Activated T-cell treated with anti-CD3 and anti-CD28 coated beads, Interleukin-2, amount 50 U/mL, for 1 hour (primary cell): ENCODE data around the gene NCOA3.
"Not testable (repeated sequence)": the region's sequence is repeated elsewhere in the genome, so short reads cannot be mapped to it uniquely, and the experiment has no call there.

Experiments used
- DNase-seq: peaks from one replicate; pipeline ENCODE4 v3.0.0-alpha.2; 2020

The NCOA3 gene

DNA sequence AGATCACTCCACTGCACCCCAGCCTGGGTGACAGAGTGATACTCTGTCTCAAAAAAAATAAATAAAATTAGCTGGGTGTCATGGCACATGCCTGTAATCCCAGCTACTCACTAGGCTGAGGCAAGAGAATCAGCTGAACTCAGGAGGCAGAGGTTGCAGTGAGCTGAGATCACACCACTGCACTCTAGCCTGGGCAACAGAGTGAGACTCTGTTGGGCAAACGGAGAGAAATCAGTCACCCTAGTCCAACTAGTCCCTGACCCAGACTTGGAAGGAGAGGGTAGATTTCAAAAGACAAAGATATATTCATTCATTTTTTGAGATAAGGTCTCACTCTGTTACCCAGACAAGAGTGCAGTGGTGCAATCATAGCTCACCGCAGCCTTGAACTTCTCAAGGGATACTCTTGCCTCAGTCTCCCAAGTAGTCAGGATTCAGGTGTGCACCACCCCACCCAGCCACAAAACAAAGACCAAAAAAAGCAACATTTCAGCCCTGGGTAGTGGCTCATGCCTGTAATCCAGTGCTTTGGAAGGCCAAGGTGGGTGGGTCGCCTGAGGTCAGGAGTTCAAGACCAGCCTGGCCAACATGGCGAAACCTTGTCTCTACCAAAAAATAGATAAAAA is 26.2 kb upstream of the NCOA3 start:
- no peak for DNase-seq

- no peak for DNase-seq
Measured at GRCh38 chr20:47476452-47476851, 25.2 kb upstream of the NCOA3 start.

GRCh38 chr20:47479093-47479492 is 22.6 kb upstream of the NCOA3 start:
- no peak for DNase-seq

DNA sequence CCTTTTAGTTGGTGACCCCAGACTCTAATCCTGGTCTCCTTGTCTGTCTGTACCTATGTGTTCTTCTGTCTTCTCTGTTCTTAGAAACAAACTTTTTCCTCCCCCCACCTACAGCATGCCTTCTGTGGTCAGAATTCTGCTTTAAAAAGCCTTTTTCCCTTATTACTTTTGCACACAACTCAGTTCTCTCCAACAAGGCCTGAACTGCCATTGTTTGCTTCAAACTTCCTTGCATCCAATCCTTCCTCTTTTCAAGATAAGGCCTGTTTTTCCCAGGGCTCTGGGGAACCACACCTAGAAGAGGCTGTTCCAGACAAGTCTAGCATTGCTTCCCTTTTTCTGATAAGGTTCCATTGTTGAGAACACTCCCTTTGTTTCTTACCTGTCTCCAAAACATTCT is 22.2 kb upstream of the NCOA3 start:
- no peak for DNase-seq

DNA sequence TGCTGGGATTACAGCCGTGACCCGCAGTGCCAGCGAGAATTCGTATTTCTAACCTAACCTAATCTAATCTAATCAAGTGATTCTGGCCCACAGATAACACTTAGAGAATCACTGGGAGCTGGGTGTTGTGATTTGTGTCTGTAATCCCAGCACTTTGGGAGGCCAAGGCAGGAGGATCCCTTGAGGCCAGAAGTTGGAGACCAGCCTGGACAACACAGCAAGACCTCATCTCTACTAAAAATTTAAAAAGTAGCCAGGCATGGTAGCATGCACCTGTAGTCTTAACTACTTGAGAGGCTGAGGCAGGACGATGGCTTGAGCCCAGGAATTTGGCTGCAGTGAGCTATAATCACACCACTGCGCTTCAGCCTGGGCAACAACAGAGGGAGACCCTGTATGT is 21.4 kb upstream of the NCOA3 start:
- DNase-seq, result no peak

DNA sequence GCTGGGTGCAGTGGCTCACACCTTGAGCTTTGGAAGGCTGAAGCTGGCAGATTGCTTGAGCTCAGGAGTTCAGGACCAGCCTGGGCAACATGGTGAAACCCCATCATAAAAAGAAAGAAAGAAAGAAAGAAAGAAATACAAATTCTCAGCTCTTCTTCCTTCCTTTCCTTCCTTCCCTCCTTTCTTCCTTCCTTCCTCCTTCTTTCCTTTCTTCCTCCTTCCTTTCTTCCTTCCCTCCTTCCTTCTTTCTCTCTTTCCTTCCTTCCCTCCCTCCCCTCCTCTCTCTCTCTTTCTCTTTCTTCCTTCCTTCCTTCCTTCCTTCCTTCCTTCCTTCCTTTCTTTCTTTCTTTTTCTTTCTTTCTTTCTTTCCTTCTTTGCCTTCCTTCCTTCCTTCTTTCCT is 21.0 kb upstream of the NCOA3 start:
- DNase-seq, result no peak

- no peak for DNase-seq
Measured at GRCh38 chr20:47481330-47482216, 20.1 kb upstream of the NCOA3 start.

DNA sequence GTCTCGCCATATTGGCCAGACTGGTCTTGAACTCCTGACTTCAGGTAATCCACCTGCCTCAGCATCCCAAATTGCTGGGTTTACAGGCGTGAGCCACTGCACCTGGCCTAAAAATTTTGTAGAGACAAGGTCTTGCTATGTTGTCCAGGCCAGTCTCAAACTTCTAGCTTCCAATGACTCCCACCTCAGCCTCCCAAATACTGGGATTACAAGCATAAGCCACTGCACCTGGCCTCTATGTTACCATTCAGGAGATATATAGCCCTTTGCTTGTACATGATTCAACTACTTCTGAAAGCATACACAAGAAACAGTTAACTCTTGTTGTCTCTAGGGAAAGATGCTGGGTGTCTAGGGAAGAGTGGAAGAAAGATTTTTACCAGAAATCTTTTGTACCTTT is 19.0 kb upstream of the NCOA3 start:
- no peak for DNase-seq

- no peak for DNase-seq
Measured at GRCh38 chr20:47484303-47484702, 17.4 kb upstream of the NCOA3 start.

DNA sequence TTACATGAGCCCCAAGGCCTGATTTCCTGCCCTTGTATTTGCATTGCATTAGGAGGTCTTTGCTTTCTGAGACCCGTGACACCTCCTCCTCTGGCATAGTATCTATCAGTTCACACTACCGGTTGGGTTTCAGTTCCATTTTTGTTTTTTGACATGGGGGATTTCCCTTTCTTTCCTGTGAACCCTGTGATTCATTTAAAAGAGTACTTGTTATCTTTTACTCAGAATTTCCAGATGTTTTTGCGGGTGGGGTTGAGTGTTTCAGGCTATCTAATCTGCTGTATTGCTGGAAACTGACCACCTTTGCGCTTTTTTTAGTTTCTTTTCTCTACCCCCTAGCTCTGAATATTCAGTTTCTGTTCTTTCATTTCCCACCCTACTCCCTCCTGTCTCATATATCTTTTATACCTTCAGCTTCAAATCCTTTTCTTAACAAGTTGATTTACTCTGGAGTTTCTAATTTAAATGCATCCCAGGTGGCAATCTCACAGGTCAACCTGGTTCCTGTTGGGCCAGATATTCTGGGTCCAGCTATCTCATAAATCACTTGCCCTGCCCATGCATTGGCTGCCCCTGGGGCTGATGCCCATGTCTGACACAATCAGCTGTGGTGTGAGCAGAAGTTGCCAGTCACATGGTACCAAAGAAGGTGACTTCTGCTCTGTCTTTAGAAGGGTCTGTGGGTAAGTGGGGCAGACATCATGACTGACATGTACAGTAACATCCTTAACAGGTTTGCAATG is 14.3 kb upstream of the NCOA3 start:
- DNase-seq, result peak; percentile 42

GRCh38 chr20:47489448-47489872 is 12.2 kb upstream of the NCOA3 start:
- peak; percentile 40 for DNase-seq

DNA sequence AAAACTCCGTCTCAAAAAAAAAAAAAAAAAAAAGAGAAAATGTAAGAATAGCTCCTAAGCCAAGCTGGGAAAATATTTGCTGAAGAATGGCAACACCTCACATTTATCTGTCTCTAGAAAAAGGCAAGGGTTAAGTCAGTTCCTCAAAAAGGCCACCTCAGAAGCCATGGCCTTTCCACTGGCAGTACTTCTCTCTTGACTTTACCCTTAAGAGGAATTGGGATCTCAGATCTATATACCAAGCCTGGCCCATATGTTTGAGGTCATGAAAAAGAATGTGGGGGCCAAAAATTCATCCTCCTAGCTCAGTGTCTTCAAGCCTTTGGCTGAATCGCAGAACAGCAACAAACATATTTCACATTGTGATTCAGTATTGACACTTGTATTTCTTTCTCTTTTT is 10.9 kb upstream of the NCOA3 start:
- DNase-seq, result no peak

DNA sequence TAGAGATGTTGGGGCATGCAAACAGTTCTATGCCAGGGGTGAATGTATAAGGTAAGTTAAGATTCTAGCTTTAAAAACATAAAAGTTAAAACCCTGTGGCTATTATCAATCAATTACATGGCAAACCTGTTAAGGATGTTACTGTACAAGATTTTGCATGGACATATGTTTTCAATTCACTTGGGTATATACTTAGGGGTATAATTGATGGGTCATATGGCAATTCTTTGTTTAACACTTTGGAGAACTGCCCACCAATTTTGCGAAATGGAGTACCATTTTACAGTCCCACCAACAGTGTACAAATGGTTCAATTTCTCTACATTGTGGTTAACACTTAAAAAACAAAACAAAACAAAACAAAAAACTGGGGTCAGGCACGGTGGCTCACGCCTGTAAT is 9.4 kb upstream of the NCOA3 start:
- no peak for DNase-seq

DNA sequence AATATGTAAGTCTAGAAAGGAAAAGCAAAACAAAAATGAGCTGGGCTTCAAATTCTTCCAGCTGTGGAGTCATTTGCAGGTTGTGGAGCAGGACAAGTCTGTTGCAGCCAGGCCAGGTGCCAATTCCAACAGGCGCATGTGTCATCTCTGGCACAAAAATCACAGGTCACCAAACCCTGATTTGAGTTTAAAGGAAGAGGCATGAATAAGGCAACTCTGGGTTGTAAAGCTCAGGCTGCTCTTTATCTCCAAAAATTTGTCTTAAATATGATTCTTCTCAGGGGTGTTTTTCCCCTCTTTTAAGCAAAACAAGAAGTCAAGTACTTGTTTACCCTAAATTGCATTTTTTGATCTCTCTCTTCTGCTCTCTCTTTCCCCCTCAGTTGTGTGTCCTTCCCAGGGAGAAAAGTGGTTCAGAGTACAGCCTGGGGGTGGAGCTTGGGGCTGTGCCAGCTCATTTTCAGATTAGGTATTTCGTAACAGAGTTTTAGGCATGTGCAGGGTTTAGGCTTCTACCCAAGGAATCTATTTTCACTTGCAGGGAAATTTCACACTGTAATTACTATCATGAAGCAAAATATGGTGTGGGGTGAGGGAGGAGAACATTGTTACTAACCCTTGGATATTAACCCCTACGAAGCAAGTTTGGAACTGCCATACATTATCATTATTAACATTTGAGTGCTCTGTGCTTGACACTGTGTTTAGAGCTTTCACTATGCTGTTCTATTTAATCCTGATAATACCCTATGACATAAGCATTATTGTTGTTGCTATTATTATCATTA is 8.3 kb upstream of the NCOA3 start:
- DNase-seq, result peak; percentile 61

DNA sequence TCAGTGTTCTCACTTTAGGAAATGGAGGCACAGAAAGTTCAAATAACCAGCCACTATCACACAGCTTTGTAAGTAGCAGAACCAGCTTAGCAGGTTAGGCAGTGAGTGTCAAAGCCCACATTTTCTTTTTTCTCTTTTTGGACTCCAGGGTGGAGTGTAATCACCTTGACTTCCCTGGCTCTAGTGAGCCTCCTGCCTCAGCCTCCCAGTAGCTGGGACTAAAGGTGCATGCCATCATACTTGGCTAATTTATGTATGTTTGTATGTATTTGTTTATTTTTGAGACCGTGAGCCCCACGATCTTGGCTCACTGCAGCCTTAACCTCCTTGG is 7.8 kb upstream of the NCOA3 start:
- DNase-seq, result no peak

DNA sequence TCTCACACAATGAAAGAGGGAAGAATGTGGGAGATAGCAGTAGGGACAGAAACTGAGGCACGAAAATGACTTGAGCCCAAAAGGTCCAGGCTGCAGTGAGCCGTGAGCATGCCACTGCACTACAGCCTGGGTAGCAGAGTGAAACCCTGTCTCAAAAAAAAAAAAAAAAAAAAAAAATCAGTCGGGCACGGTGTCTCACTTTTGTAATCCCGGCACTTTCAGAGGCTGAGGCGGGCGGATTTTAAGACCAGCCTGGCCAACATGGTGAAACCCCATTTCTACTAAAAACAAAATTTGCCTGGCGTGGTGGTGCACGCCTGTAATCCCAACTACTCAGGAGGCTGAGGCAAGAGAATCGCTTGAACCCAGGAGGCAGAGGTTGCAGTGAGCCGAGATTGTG is 7.1 kb upstream of the NCOA3 start:
- not testable (repeated sequence) for DNase-seq

DNA sequence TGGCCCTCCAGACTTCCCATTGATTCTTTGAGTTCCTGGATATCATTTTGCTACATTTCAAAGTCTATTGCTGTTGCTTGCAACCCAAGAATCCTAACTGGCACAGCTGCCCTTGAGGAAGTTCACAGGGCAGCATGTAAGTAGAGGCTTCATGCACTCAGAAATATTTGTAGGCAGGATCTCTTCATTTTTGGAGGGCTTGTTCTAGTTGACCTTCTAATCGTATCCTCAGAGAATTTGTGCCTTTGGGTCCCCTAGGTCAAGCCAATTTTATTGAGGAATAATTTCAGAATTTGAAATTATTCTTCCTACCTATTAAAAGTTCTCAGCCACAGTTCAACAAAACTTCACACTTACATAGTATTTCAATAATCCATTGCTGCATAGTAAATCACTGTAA is 5.6 kb upstream of the NCOA3 start:
- no peak for DNase-seq

GRCh38 chr20:47498606-47499005 is 3.1 kb upstream of the NCOA3 start:
- no peak for DNase-seq

- no peak for DNase-seq
Measured at GRCh38 chr20:47499053-47499452, 2.6 kb upstream of the NCOA3 start.

DNA sequence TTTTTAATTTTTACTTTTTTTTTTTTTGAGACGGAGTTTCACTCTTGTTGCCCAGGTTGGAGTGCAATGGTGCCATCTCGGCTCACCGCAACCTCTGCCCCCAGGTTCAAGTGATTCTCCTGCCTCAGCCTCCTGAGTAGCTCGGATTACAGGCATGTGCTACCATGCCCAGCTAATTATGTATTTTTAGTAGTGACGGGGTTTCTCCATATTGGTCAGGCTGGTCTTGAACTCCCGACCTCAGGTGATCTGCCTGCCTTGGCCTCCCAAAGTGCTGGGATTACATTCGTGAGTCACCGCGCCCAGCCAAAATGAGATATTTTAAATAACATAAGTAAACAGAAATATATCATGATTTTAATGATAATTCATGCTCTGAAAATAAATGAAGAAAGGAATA is 1.6 kb upstream of the NCOA3 start:
- not testable (repeated sequence) for DNase-seq

- no peak for DNase-seq
Measured at GRCh38 chr20:47500554-47500953, 1.1 kb upstream of the NCOA3 start.

- no peak for DNase-seq
Measured at GRCh38 chr20:47501116-47501481, 588 bp upstream of the NCOA3 start.
